Transverse colon (tissue), 4 donors: ENCODE results near the gene C16orf95. TPM values are rescaled to one million over a fixed set of nuclear protein-coding genes. Genes with fewer than 3 reads are reported as not detected.

ENCODE experiments used
- DNase-seq: peaks from one replicate; pipeline ENCODE4 v3.0.0-alpha.2; 2019
- H3K27ac ChIP-seq, 4 donors: fragments of 200-600 bp; sonication (generic); 2 replicates each; pipeline ENCODE4 v1.5.1; 2016 to 2018; ENCODE audit warnings: inconsistent platforms in 4 of 4
- H3K27me3 ChIP-seq: fragments of 200-600 bp; sonication (generic); 2 replicates; pipeline ENCODE4 v1.5.1; 2017; ENCODE audit warnings: inconsistent platforms
- H3K36me3 ChIP-seq, 4 donors: fragments of 200-600 bp; sonication (generic); 2 replicates each; pipeline ENCODE4 v1.5.1; 2017 to 2019; ENCODE audit warnings: inconsistent platforms in 4 of 4
- H3K4me1 ChIP-seq, 4 donors: fragments of 200-600 bp; sonication (generic); 2 replicates each; pipeline ENCODE4 v1.5.1; 2017 to 2020; ENCODE audit warnings: inconsistent platforms in 4 of 4
- H3K4me3 ChIP-seq, 4 donors: fragments of 200-600 bp; sonication (generic); 1 replicate in 1 of 4; 2 replicates in 3 of 4; pipeline versions ENCODE4 v1.5.1 to v1.6.1; 2017 to 2019; ENCODE audit warnings: inconsistent platforms in 4 of 4
- H3K9me3 ChIP-seq, 2 donors: fragments of 200-600 bp; sonication (generic); 2 replicates each; pipeline ENCODE4 v1.5.1; 2017 to 2019; ENCODE audit warnings: inconsistent platforms in 2 of 2
- EP300 ChIP-seq: sonication (generic); formaldehyde crosslinking; IDR thresholded peaks from one replicate; pipeline ENCODE4 v1.6.1; 2017; ENCODE audit warnings: antibody characterized with exemption, low read depth
- POLR2A ChIP-seq: fragments of 450-650 bp; IDR thresholded peaks from one replicate; pipeline ENCODE4 v1.6.1; 2016; ENCODE audit warnings: antibody characterized with exemption, mild to moderate bottlenecking, moderate library complexity
- POLR2AphosphoS5 ChIP-seq, 3 donors: sonication (generic); formaldehyde crosslinking; IDR thresholded peaks; one replicate each; pipeline ENCODE4 v1.6.1; 2016; ENCODE audit warnings: antibody characterized with exemption in 3 of 3
- WGBS, 2 donors: methylation state at CpG; one replicate each; pipeline ENCODE4 v1.1.5; 2018; ENCODE audit warnings: low coverage in 1 of 2; 5-methylcytosine and 5-hydroxymethylcytosine counted together
- in situ Hi-C, 4 donors: fragments of 200-750 bp; cut with MboI; loops; one replicate each; pipeline versions ENCODE4 v1.15.0 to v1.15.1; 2017; ENCODE audit warnings: low sequenced_read_pairs in 3 of 4, low pct_ligation_motif_present in 1 of 4, low pct_unique_long_range_greater_than_20kb in 1 of 4
- intact Hi-C: fragments of 100-400 bp; cut with DNase I; formaldehyde crosslinking; loops from one replicate; pipeline ENCODE4 v1.15.1; 2023; ENCODE audit warnings: low total_unique reads
- small RNA-seq, 4 donors: library from RNA; depleted of rRNA; stranded (forward); fragments of <200 nt; gene quantifications; one replicate each; pipeline ENCODE3, GENCODE V24; 2016
- total RNA-seq, 4 donors: library from RNA; depleted of rRNA; stranded (reverse); fragments of >200 nt; gene quantifications; one replicate each; pipeline ENCODE4 v1.1.0, GENCODE V29; 2016
- TF ChIP-seq, protein P1 (sequence below), 5 experiments: fragments of 200-600 bp in 3 of 5; fragments of 450-650 bp in 2 of 5; sonication (generic) in 3 of 5; IDR thresholded peaks; 1 replicate in 2 of 5; 2 replicates in 3 of 5; pipeline ENCODE4 v1.5.1; 2016 to 2017; ENCODE audit warnings: antibody characterized with exemption in 5 of 5, inconsistent platforms in 3 of 5, mild to moderate bottlenecking in 2 of 5, moderate library complexity in 1 of 5

Gene C16orf95
- total RNA-seq, 4 donors from 2014 or later, result 1.1 to 2.3 TPM; not detected in 2

DNA sequence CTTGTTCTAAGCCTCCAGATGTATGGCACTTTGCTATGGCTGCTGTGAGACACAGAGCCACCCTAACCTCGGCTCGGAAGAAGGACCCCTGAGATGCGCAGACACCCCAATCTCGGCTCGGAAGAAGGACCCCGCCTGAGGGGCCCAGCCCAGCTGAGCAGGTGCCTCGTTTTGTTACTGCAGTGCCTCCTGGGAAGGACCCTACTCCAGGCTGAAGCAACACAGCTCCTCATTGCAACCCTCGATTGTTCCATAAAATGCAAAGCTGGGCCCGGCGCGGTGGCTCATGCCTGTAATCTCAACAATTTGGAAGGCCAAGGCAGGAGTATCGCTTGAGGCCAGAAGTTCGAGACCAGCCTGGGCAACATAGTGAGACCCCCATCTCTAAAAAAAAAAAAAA, 61.3 kb downstream of the C16orf95 start:
- in situ Hi-C loops, result loop anchor here in 1 of 4 donors (25.0 kb wide), 1 partner anchor 194 kb away; no protein-coding TSS in a partner anchor
- intact Hi-C loops, result no loop called here
- H3K9me3 ChIP-seq, result no peaks in the 10 kb centered on the region
- H3K4me1 ChIP-seq, result no peaks in the 10 kb centered on the region
- WGBS, 2 donors, result 89% methylated on average over 13 of the region's 13 CpGs; no CpG with 5 or more reads in 1 of the 2 donors
- H3K36me3 ChIP-seq, result no peaks in the 10 kb centered on the region
- TF ChIP-seq POLR2A (no peak), EP300 (no peak), POLR2AphosphoS5 (IDR thresholded peaks at IDR 0.05) (no peak)
- TF ChIP-seq, protein P1, sequence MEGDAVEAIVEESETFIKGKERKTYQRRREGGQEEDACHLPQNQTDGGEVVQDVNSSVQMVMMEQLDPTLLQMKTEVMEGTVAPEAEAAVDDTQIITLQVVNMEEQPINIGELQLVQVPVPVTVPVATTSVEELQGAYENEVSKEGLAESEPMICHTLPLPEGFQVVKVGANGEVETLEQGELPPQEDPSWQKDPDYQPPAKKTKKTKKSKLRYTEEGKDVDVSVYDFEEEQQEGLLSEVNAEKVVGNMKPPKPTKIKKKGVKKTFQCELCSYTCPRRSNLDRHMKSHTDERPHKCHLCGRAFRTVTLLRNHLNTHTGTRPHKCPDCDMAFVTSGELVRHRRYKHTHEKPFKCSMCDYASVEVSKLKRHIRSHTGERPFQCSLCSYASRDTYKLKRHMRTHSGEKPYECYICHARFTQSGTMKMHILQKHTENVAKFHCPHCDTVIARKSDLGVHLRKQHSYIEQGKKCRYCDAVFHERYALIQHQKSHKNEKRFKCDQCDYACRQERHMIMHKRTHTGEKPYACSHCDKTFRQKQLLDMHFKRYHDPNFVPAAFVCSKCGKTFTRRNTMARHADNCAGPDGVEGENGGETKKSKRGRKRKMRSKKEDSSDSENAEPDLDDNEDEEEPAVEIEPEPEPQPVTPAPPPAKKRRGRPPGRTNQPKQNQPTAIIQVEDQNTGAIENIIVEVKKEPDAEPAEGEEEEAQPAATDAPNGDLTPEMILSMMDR (IDR thresholded peaks at IDR 0.05), result no peak
- no peak overlapping the region for H3K4me3 ChIP-seq
- no peaks in the 10 kb centered on the region for H3K27me3 ChIP-seq
- no peak for DNase-seq
- no peak overlapping the region for H3K27ac ChIP-seq

DNA sequence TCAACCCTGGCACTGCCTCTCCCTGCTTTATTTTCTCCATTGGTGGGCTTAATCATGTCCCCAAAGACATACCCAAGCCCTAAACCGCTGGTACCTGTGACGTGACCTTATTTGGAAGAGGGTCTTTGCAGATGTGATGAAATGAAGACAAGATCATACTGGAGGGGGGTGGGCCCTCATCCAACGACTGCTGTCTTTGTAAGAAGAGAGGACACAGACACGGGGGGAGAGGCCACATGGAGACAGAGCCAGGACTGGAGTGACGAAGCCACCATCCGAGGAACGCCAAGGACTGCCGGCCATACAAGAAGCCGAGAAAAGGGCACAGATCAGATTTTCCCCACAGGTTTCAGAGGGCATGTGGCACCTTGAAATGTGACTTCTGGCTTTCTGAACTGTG, 62.5 kb downstream of the C16orf95 start:
- no peaks in the 10 kb centered on the region for H3K36me3 ChIP-seq
- DNase-seq, result no peak
- intact Hi-C loops (no loop called here), in situ Hi-C loops (loop anchor here in 1 of 4 donors (25.0 kb wide), 1 partner anchor 192 kb away; no protein-coding TSS in a partner anchor)
- no peaks in the 10 kb centered on the region for H3K9me3 ChIP-seq
- WGBS, 2 donors, result 88% methylated on average over 9 of the region's 9 CpGs; no CpG with 5 or more reads in 1 of the 2 donors
- H3K27ac ChIP-seq, result no peak overlapping the region
- no peaks in the 10 kb centered on the region for H3K27me3 ChIP-seq
- no peak overlapping the region for H3K4me3 ChIP-seq
- H3K4me1 ChIP-seq, result no peaks in the 10 kb centered on the region
- TF ChIP-seq POLR2A (no peak), POLR2AphosphoS5 (IDR thresholded peaks at IDR 0.05) (no peak), EP300 (no peak)
- TF ChIP-seq, protein P1 (IDR thresholded peaks at IDR 0.05), result no peak

DNA sequence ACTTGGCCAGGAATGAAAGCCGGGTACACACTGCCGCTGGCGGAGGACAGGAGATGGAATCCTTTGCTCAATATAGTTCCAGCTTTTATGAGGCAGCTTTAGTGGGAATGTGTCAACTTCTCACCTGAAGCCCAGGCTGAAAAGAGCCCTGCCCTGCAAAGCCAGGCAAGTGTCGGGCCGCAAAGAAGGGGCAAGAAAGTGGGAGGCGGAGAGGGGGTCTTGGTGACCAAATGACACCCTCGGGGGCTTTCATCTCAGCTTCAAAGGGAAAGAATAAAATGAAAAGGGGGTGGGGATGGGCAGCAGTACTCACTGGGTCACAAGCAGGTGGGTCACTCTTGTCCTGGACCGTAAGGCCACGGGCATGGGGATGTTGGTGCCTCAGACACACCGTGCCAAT, 62.9 kb downstream of the C16orf95 start:
- in situ Hi-C loops (loop anchor here in 1 of 4 donors (25.0 kb wide), 1 partner anchor 192 kb away; no protein-coding TSS in a partner anchor), intact Hi-C loops (no loop called here)
- no peaks in the 10 kb centered on the region for H3K9me3 ChIP-seq
- H3K4me1 ChIP-seq, result no peaks in the 10 kb centered on the region
- no peaks in the 10 kb centered on the region for H3K36me3 ChIP-seq
- no peak for TF ChIP-seq POLR2AphosphoS5 (IDR thresholded peaks at IDR 0.05)
- no peak overlapping the region for H3K4me3 ChIP-seq
- H3K27ac ChIP-seq, result no peak overlapping the region
- no peaks in the 10 kb centered on the region for H3K27me3 ChIP-seq
- DNase-seq, result no peak
- 85% methylated on average over 10 of the region's 10 CpGs; no CpG with 5 or more reads in 1 of the 2 donors for WGBS, 2 donors

DNA sequence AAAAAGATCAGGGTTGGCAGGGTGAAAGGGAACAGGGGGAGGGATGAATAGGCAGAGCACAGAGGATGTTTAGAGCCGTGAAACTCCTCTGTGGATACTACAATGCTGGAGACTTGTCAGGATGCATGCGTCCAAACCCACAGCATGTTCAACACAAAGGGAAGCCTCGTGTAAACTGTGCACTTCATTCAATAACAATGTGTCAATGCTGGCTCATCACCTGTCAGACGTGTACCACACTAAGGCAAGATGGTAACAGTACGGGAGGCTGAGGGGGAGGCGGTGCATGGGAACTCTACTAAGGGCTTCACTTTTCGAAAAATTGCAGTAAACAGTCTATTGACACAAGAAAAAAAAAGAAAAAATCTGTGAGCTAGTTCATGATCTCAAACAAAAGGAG, 63.7 kb downstream of the C16orf95 start:
- in situ Hi-C loops, result loop anchor here in 1 of 4 donors (25.0 kb wide), 1 partner anchor 191 kb away; no protein-coding TSS in a partner anchor
- WGBS, 2 donors, result 65 to 83% methylated on average over 1 to 7 of the region's 7 CpGs

More for the DNA sequence above, 63.7 kb downstream of the C16orf95 start:
- H3K9me3 ChIP-seq, result no peaks in the 10 kb centered on the region
- H3K36me3 ChIP-seq, result no peaks in the 10 kb centered on the region
- no peaks in the 10 kb centered on the region for H3K27me3 ChIP-seq
- intact Hi-C loops, result no loop called here
- no peak for DNase-seq
- TF ChIP-seq POLR2A, result no peak
- TF ChIP-seq, protein P1 (IDR thresholded peaks at IDR 0.05), result no peak
- H3K4me1 ChIP-seq, result no peaks in the 10 kb centered on the region
- H3K4me3 ChIP-seq, result no peak overlapping the region
- H3K27ac ChIP-seq, result no peak overlapping the region

Small RNA genes lying within 50 kb of the gene (small RNA-seq; reads per million reads assigned to genes)
- 0 reads per million in 4 donors for gene AC010531.2

Other genes with a start within 250 kb of the C16orf95 start
- 100 to 1,000 TPM in 3 of 4 donors, 10 to 100 TPM in 1; 83.6 to 403 (median 224) TPM for gene FBXO31, start 66.4 kb upstream of the C16orf95 start, total RNA-seq
- gene MAP1LC3B, start 74.9 kb upstream of the C16orf95 start, total RNA-seq, result 10 to 100 TPM; 15.7 to 69.5 (median 39.9) TPM
- gene ZCCHC14, start 175.6 kb upstream of the C16orf95 start, total RNA-seq, result 10 to 100 TPM; 27.7 to 56.1 (median 36.7) TPM